Bone marrow (tissue), 2 donors: ENCODE data around the gene SCIMP.
A peak's percentile ranks its signal among the peaks of the same experiment; 100 is the strongest.
"Not testable (repeated sequence)": the region's sequence is repeated elsewhere in the genome, so short reads cannot be mapped to it uniquely, and the experiment has no call there.

Experiments
- DNase-seq, 2 donors: peaks; one replicate each; lab custom pipeline; 2025; lab: John Stamatoyannopoulos, UW

Gene SCIMP

GRCh38 chr17:5237541-5238016 lies 2.9 kb upstream of the SCIMP start:
- peak; percentile 16 to 23 for DNase-seq

- DNase-seq = no peak
These were observed 2.4 kb upstream of the SCIMP start for GRCh38 chr17:5236938-5237540.

GRCh38 chr17:5233492-5233891 lies 1.2 kb downstream of the SCIMP start:
- DNase-seq = not testable (repeated sequence)

GRCh38 chr17:5226940-5227878 lies 7.5 kb downstream of the SCIMP start:
- DNase-seq = no peak

- no peak for DNase-seq
These were observed 8.8 kb downstream of the SCIMP start for GRCh38 chr17:5225668-5226457.

- not testable (repeated sequence) for DNase-seq
These were observed 12.7 kb downstream of the SCIMP start for GRCh38 chr17:5221912-5222311.

- no peak for DNase-seq
These were observed 14.6 kb downstream of the SCIMP start for GRCh38 chr17:5220074-5220473.

GRCh38 chr17:5219536-5219935 lies 15.1 kb downstream of the SCIMP start:
- no peak for DNase-seq

- DNase-seq = not testable (repeated sequence)
These were observed 17.1 kb downstream of the SCIMP start for GRCh38 chr17:5217562-5217961.

GRCh38 chr17:5211458-5211857 lies 23.2 kb downstream of the SCIMP start:
- no peak for DNase-seq

GRCh38 chr17:5210614-5211252 lies 23.9 kb downstream of the SCIMP start:
- DNase-seq = no peak

- no peak for DNase-seq
These were observed 24.6 kb downstream of the SCIMP start for GRCh38 chr17:5210091-5210490.

- DNase-seq = no peak
These were observed 25.3 kb downstream of the SCIMP start for GRCh38 chr17:5209396-5209795.

GRCh38 chr17:5203908-5204294 lies 30.8 kb downstream of the SCIMP start:
- DNase-seq = no peak

GRCh38 chr17:5203178-5203907 lies 31.3 kb downstream of the SCIMP start:
- no peak for DNase-seq

GRCh38 chr17:5201011-5201410 lies 33.6 kb downstream of the SCIMP start:
- no peak for DNase-seq

- no peak for DNase-seq
These were observed 34.3 kb downstream of the SCIMP start for GRCh38 chr17:5200360-5200759.

- no peak for DNase-seq
These were observed 36.2 kb downstream of the SCIMP start for GRCh38 chr17:5198472-5198871.

- DNase-seq = no peak
These were observed 40.3 kb downstream of the SCIMP start for GRCh38 chr17:5194346-5194745.

GRCh38 chr17:5191541-5192417 lies 42.9 kb downstream of the SCIMP start, which contains the start of gene ZNF594:
TSS of gene ZNF594 (minus strand) at chr17:5191868. CDS start at chr17:5184256, 7,612 bp downstream.
- DNase-seq = peak; percentile 45 to 88
